Fibroblast of skin of back (primary cell): Measurements from ENCODE around the gene SEBOX.

Source experiments
- DNase-seq: peaks from one replicate; pipeline ENCODE4 v3.0.0-alpha.2; 2013

The SEBOX gene

DNA sequence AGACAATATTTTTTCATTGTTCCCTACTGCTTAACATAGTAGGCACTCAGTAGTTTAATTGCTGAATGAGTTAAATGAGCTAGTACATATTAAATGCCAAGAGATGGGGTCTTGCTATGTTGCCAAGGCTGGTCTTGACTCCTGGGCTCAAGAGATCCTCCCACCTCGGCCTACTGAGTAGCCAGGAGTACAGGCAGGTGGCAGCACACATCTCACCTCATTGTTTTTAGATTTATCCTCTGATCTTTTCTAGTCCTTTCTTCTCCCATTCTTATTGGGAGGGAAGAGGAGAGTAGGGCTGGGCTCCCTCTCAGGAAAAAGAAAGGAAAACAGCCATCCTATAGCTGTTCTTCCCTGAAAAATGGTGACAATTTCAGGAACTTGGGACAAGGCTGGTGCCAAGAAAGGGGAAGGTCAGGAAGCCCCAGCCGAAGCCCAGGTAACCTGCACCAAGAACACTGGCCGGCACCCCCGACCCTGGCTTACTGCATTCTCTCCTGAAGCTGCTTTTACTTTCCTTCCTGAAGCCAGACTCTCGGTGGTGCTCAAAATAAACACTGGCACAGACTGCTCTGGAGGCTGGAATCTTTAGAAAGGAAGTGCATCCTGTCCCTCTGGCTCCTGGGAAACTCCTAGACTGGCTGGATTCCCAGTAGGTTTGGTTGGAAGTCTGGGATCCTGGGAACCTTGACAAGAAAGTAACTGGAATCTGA, 26.8 kb downstream of the SEBOX start:
- DNase-seq: peak; percentile 79

DNA sequence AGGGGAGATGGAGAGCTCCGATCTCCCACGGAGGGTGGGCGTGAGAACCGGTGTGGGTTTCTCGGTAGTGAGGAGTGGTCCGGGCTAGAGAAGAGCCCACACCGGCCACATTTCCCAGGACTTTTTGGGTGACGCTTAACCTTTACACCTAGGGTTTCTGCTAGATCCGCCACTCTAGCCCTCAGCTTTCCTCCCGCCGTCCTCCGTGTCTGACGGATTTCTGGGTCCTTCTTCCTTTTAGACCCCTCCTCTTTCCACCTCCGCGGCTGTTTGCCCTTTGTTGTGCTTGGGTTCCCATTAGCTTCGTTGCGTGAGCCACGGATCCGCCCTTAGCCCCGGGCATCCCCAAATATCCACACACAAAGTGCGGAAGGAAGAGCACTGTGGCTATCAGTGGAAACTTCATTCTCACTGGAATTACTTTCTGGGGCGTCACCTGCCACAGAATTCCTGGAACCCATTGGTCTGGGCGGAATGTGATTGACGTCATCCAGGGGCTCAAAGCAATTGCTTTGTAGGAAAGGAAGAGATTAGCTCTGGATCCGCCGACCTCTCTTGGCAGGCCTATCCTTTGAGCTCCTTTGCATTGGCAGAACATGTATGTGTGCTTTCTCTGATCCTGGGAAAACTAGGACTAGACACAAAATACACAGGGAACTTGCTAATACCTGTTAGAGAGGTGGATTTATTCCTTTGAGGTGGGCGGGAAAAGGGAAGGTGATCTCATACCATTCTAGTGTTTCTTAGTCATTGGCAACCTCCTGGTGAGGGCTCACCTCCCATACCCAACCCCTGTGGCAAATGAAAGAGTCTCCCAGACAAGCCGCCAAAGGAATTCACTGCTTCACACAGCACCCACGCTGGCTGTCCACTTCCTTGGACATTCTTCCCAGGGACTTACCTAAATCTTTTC, 28.8 kb downstream of the SEBOX start:
- peak; percentile 89 for DNase-seq

DNA sequence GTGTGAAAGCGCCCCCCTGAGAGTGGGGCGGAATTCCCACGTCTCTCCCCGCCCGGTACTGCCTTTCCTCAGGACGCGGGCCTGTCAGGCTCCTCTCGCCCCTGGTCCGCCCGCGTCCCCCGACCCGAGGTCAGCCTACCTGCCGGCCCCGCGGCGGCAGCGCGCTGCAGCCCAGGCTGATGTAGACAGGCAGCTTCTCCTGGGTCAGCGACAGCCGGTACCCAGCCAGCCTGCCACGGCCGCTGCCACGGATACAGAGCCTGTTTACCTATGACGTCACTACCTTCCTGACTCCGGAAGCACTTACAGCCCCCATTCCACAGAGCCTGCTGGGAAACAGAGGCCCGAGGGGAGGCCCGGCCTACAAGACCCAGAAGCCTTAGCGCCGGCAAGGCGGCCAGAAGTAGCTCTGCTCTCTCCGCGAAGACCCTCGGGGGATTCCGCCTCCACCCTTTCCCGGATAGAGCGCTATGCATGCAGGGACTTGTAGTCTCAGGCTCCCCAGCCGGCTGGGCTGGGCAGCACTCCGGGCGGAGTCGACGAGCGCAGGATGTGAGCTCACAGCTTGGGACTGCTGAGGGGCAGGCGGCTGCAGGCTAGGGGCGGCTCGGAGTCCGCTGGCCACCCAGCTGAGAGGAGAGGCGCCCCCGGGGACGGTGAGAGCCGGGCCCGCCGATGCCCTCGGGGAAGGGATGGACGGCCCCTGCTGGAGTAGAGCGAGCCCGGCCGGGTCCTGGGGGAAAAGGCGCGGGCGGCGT, 29.6 kb downstream of the SEBOX start, which contains the start of the genes IFT20 and TNFAIP1:
TSS of gene IFT20 (minus strand) at position 272 of the 758 bp plus-strand sequence. CDS start 3,487 bp downstream, outside the sequence.
TSS of gene TNFAIP1 (plus strand) at position 561 of the 758 bp plus-strand sequence. CDS start 3,761 bp downstream, outside the sequence.
- peak; percentile 100 for DNase-seq

- DNase-seq: no peak
These were observed 30.3 kb downstream of the SEBOX start for GRCh38 chr17:28334666-28335200.

GRCh38 chr17:28334171-28334570, 30.8 kb downstream of the SEBOX start:
- DNase-seq: no peak

DNA sequence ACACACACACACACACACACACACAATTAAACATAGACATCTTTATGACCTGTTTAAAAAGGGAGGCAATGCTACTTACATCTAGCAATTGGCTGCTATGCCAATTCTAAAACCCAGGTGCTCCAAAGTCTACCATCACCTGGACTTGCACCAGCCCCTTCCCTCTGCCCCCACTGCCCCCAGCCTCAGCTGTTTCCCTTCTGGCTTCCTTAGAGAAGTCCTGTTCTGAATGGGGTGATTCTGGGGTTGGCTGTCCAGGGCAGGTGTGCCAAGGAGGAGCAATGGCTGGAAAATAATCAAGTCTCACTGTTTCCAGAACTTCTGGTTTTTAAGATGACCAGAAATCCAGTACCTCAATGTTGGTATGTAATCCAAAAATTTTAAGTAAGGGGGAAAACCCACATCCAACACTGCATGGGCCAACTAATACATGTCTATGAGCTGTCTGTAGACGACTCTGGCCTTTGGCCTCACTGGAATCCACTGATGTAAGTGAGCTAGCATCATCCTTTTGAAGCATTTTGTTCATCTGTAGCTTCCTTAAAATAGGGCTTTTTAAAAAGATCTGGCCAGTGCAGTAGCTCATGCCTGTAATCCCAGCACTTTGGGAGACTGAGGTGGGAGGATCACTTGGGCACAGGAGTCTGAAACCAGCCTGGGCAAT, 31.8 kb downstream of the SEBOX start:
- DNase-seq: no peak

DNA sequence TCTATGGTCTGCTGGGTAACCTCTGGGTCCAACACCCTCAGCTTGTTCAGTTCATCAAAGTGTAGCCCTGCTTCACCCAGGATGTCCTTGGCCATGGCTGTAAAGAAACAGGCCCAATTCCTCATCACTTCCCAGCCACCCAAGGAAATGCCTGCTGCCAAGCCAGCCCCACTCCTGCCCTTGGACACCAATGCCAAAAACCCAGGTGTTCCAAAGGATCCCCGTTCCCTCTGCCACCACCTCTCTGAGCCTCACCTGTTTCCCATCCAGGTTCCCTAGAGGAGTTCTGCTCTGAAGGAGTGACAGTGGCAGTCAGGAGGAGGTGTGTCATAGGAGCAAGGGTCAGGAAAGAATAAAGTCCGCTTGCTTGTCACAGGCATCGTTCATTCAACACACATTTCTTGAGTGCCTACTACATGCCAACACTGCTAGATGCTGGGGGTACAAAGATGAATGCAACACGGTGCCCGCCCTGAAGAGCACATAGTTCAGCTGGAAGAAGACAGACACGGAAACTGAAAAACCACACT, 33.0 kb downstream of the SEBOX start:
- DNase-seq: no peak

GRCh38 chr17:28330671-28331070, 34.3 kb downstream of the SEBOX start:
- no peak for DNase-seq

GRCh38 chr17:28328325-28328724, 36.7 kb downstream of the SEBOX start:
- DNase-seq: no peak

GRCh38 chr17:28327709-28328108, 37.3 kb downstream of the SEBOX start:
- no peak for DNase-seq

- DNase-seq: no peak
These were observed 37.9 kb downstream of the SEBOX start for GRCh38 chr17:28327031-28327607.

DNA sequence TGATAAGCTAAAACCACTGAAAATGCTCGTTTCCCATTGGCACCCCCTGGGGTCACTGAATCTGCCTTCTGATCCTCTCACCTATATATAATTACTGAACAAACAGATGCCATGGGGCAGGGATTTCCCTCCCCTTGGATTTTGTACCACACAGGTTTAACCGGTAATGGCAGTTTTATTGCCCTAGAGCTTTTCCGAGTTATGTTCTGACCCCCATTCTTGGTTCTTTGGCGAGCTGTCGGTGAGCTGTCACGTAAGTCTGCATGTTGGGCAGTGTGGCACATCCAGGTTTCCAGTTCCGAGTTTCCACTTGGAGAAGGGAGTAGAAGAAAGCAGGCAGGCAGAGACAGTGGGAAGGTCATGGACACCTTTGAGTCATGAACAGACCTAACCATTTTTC, 38.9 kb downstream of the SEBOX start:
- no peak for DNase-seq

DNA sequence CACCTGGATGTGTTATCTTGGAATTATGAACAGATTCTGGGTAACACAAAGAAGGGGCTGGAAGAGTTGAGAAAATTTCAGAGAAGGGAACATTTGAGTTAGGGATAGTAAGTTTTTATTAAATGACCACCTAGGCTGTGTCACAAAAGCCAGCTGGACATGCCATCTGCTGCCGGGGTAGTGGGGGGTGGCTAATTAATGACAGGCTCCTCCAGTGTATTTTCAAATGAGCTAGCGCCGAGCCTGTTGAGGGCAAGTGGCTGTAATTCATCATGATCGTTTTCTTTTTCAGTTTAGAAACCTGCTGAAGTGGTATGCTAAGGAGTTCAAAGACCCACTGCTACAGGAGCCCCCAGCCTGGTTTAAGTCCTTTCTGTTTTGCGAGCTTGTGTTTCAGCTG, 39.8 kb downstream of the SEBOX start:
- no peak for DNase-seq

DNA sequence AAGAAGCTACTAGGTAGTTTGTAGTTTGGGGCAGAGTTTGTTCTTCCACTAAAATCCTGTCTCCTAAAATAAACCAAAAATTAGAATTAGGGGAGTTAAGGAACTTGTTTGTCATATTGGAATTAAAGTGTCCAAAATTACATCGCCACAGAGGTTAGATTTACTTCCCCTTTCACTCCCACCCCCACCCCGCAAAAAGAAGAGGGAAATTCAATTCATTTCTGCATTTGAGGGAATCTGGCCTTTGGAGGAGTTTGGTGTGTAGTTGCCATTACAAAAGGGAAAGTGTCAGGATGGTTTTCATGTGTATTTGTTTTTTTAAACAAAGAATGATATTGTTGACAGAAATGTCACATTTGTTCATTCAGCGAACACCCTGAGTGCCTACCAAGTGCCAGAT, 40.2 kb downstream of the SEBOX start:
- no peak for DNase-seq

GRCh38 chr17:28324267-28324745, 40.7 kb downstream of the SEBOX start:
- DNase-seq: no peak

DNA sequence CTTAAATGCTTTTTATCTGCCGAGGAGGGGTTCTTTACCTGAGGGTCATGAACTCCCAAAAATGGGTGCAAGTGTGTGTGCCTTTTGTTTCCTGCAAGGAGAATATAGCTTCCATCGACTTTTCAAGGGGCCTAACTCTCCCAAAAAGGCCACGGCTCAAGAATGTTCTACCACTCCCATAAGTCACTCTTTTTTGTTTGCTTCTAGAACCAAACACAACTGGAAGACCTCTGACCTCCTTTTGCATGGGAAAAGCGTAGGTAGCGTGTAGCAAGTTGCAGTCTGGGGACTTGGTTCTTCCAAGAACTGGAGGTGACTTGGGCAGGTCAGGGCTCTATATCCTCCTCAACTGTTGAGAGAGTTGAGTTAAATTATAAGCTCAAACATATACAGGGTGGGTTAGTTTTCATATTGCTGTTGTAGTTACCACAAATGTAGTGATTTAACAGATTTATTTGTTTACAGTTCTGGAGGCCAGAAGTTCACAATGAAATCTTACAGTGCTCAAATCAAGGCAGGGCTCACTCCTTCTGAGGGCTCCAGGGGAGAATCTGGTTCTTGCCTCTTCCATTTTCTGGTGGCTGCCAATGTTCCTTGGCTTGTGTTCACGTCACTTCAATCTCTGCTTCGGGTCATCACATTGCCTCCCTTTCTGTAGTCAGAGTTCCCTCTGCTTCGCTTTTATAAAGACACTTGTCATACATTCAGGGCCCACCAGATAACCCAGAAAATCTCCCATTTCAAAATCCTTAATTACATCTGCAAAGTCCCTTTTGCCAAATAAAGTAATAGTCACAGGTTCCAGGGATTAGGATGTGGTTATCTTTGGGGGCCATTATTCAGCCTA, 44.6 kb downstream of the SEBOX start:
- DNase-seq: no peak

- no peak for DNase-seq
These were observed 45.4 kb downstream of the SEBOX start for GRCh38 chr17:28319598-28319935.

DNA sequence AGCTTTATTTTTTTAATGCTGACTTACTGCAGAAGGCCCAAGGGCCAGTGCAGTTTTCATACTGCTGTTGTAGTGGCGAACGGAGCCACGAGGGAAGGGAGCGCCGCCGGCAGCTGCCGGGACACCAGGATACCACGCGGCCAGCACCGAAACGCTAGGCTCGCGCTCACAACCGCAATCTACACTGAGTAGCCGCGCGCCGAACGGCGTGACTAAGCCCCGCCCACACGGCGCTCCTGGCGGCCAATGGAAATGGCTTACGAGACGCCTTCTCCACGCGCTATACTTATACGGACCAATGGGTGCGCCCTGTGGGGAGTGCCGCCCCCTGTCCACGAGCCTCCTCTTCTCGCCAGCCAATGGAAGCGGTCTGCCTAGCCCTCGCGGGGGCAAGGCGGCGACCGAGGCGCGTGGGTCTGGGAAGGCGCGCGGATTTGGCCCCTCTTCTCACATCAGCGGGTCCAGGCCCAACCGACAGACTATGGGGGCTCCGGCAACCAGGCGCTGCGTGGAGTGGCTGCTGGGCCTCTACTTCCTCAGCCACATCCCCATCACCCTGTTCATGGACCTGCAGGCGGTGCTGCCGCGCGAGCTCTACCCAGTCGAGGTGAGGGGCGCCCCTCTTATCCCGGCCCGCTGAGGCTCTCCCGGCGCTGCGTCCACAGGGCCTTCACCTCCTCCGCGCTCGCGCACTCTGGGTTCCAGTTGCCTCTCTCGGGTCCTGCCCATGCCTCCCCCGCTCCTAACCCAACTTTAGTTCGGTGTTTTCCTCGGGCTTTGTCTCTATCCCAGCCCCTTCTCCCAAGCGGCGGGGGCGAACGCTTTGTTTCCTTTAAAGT, 46.0 kb downstream of the SEBOX start, which contains the start of gene TMEM97:
TSS of gene TMEM97 (plus strand) at position 442 of the 839 bp plus-strand sequence. CDS start at position 482, 40 bp downstream.
- DNase-seq: peak; percentile 97
